ENCODE measurements around the gene LMOD3. TPM values are rescaled to one million over a fixed set of nuclear protein-coding genes. Genes with fewer than 3 reads are reported as not detected.
A peak's percentile ranks its signal among the peaks of the same experiment; 100 is the strongest.

LMOD3 gene
- polyA plus RNA-seq, 1 donor (not counting 4 experiments of a cell fraction or from before 2014, with no cell fraction given): not detected

GRCh38 chr3:69082805-69083204 is 39.6 kb downstream of the LMOD3 start:
- Histone ChIP-seq H4K20me1 (ENCODE audit: control insufficient read depth, extremely low read depth, insufficient read depth, low read length) (no peaks in the 10 kb centered on the region), H2AFZ (ENCODE audit: control insufficient read depth, low read length) (peak overlapping the region; percentile 34), H3K36me3 (ENCODE audit: control insufficient read depth in 2 of 2, extremely low read depth in 1 of 2, insufficient read depth in 2 of 2, low read length in 2 of 2) (no peaks in the 10 kb centered on the region), H3K79me2 (ENCODE audit: control insufficient read depth, insufficient read depth, low read length) (peaks cover 35% of the 10 kb centered on the region), H3K27me3 (ENCODE audit: control insufficient read depth, extremely low read depth, insufficient read depth, low read length) (no peaks in the 10 kb centered on the region), H3K27ac (ENCODE audit: control insufficient read depth, insufficient read depth, low read length) (peak overlapping the region; percentile 94), H3K4me1 (ENCODE audit: control insufficient read depth, extremely low read depth, insufficient read depth, low read length) (peaks cover 61% of the 10 kb centered on the region), H3K9me1 (ENCODE audit: control insufficient read depth, extremely low read depth, insufficient read depth, low read length) (no peaks in the 10 kb centered on the region), H3K4me2 (ENCODE audit: control insufficient read depth, extremely low read depth, insufficient read depth, low read depth, low read length) (peak overlapping the region; percentile 62), H3K9ac (ENCODE audit: control insufficient read depth, extremely low read depth, insufficient read depth, low read length) (peak overlapping the region; percentile 35), H3K4me3 (ENCODE audit: control insufficient read depth in 2 of 3, extremely low read depth in 1 of 3, insufficient read depth in 2 of 3, low read depth in 1 of 3, low read length in 3 of 3) (peak overlapping the region in 1 of 3 experiments; percentile 38), H3K9me3 (ENCODE audit: control insufficient read depth, low read depth, low read length) (no peaks in the 10 kb centered on the region)
- TF ChIP-seq CTCF (optimal IDR thresholded peaks at IDR 0.05 in 1 of 3, IDR thresholded peaks at IDR 0.05 in 1 of 3, conservative IDR thresholded peaks at IDR 0.05 in 1 of 3; ENCODE audit: extremely low read depth in 1 of 3, insufficient read depth in 2 of 3, low read length in 3 of 3): no peak
- TF ChIP-seq EZH2 (IDR thresholded peaks at IDR 0.05; ENCODE audit: low read length): no peak
- dilution Hi-C loops (cut with MboI; ENCODE audit: extremely low pct_ligation_motif_present, low sequenced_read_pairs): no loop called here
- DNase-seq (ENCODE audit: low read depth, low spot score) (no peak), FAIRE-seq (peak; percentile 46)

- peaks cover 59% of the 10 kb centered on the region for H3K4me1 ChIP-seq (ENCODE audit: control insufficient read depth, extremely low read depth, insufficient read depth, low read length)
- H3K9me1 ChIP-seq (ENCODE audit: control insufficient read depth, extremely low read depth, insufficient read depth, low read length): no peaks in the 10 kb centered on the region
- H3K36me3 ChIP-seq (ENCODE audit: control insufficient read depth in 2 of 2, extremely low read depth in 1 of 2, insufficient read depth in 2 of 2, low read length in 2 of 2): no peaks in the 10 kb centered on the region
- peak overlapping the region; percentile 62 for H3K4me2 ChIP-seq (ENCODE audit: control insufficient read depth, extremely low read depth, insufficient read depth, low read depth, low read length)
- H3K4me3 ChIP-seq (ENCODE audit: control insufficient read depth in 2 of 3, extremely low read depth in 1 of 3, insufficient read depth in 2 of 3, low read depth in 1 of 3, low read length in 3 of 3): no peak overlapping the region
- H3K27me3 ChIP-seq (ENCODE audit: control insufficient read depth, extremely low read depth, insufficient read depth, low read length): no peaks in the 10 kb centered on the region
- H2AFZ ChIP-seq (ENCODE audit: control insufficient read depth, low read length): no peak overlapping the region
- H3K9me3 ChIP-seq (ENCODE audit: control insufficient read depth, low read depth, low read length): no peaks in the 10 kb centered on the region
- FAIRE-seq: no peak
- peak overlapping the region; percentile 94 for H3K27ac ChIP-seq (ENCODE audit: control insufficient read depth, insufficient read depth, low read length)
- H3K9ac ChIP-seq (ENCODE audit: control insufficient read depth, extremely low read depth, insufficient read depth, low read length): peak overlapping the region; percentile 35
- peaks cover 36% of the 10 kb centered on the region for H3K79me2 ChIP-seq (ENCODE audit: control insufficient read depth, insufficient read depth, low read length)
- no peak for TF ChIP-seq EZH2 (IDR thresholded peaks at IDR 0.05; ENCODE audit: low read length)
- no peak for TF ChIP-seq CTCF (optimal IDR thresholded peaks at IDR 0.05 in 1 of 3, IDR thresholded peaks at IDR 0.05 in 1 of 3, conservative IDR thresholded peaks at IDR 0.05 in 1 of 3; ENCODE audit: extremely low read depth in 1 of 3, insufficient read depth in 2 of 3, low read length in 3 of 3)
- H4K20me1 ChIP-seq (ENCODE audit: control insufficient read depth, extremely low read depth, insufficient read depth, low read length): no peaks in the 10 kb centered on the region
- DNase-seq (ENCODE audit: low read depth, low spot score): no peak
- dilution Hi-C loops (cut with MboI; ENCODE audit: extremely low pct_ligation_motif_present, low sequenced_read_pairs): no loop called here
Observed at GRCh38 chr3:69082361-69082760, 40.0 kb downstream of the LMOD3 start.
